SK-N-SH (cell line): ENCODE measurements around the gene TRMU. TPM values are rescaled to one million over a fixed set of nuclear protein-coding genes. Genes with fewer than 3 reads are reported as not detected.

ENCODE experiments used
- CTCF ChIA-PET: fragments of 300-600, 350-600 bp; formaldehyde crosslinking; extraction: SDS; loops from one replicate; lab custom pipeline; 2021; lab: Yijun Ruan, JAX
- POLR2A ChIA-PET: fragments of 350-600 bp; sonication (Branson Sonifier 250); formaldehyde crosslinking; extraction: SDS; loops from one replicate; lab custom pipeline; 2020; ENCODE audit warnings: antibody characterized with exemption, inconsistent platforms; lab: Yijun Ruan, JAX
- DNase-seq: peaks from one replicate; pipeline ENCODE4 v3.0.0; 2012
- H2AFZ ChIP-seq: fragments of 200-600 bp; sonication (generic); 2 replicates; pipeline ENCODE4 v1.8.1; 2016; ENCODE audit warnings: antibody characterized with exemption, mild to moderate bottlenecking, low read depth
- H3F3A ChIP-seq: fragments of 200-600 bp; sonication (generic); replicated peaks from 2 replicates; pipeline ENCODE3; 2016; ENCODE audit warnings: antibody characterized with exemption, mild to moderate bottlenecking; ENCODE audit not compliant: insufficient read depth
- H3K27ac ChIP-seq, 2 experiments: fragments of 200-500 bp in 1 of 2; fragments of 200-600 bp in 1 of 2; sonication (Bioruptor generic) in 1 of 2; sonication (generic), shearing (Covaris generic) in 1 of 2; 2 replicates each; pipeline versions ENCODE4 v1.5.1 to v1.6.1; 2014 to 2016; ENCODE audit warnings: low read depth in 2 of 2, inconsistent platforms in 1 of 2, low read length in 1 of 2, mild to moderate bottlenecking in 1 of 2, mixed read lengths in 1 of 2
- H3K27me3 ChIP-seq: fragments of 200-600 bp; sonication (generic), shearing (Covaris generic); 2 replicates; pipeline ENCODE4 v1.6.1; 2016; ENCODE audit warnings: mixed run types; ENCODE audit not compliant: insufficient read depth
- H3K36me3 ChIP-seq, 2 experiments: fragments of 200-500 bp in 1 of 2; fragments of 200-600 bp in 1 of 2; sonication (Bioruptor generic) in 1 of 2; sonication (generic) in 1 of 2; replicated peaks in 1 of 2; 2 replicates each; pipeline versions ENCODE3 to v1.5.1; 2014 to 2016; ENCODE audit warnings: low read length in 1 of 2, mild to moderate bottlenecking in 1 of 2; ENCODE audit not compliant: insufficient read depth in 2 of 2, control insufficient read depth in 1 of 2
- H3K4me1 ChIP-seq, 2 experiments: fragments of 200-500 bp in 1 of 2; fragments of 200-600 bp in 1 of 2; sonication (Bioruptor generic) in 1 of 2; sonication (generic), shearing (Covaris generic) in 1 of 2; 2 replicates each; pipeline versions ENCODE4 v1.5.1 to v1.6.1; 2014 to 2016; ENCODE audit warnings: low read depth in 1 of 2, low read length in 1 of 2, mixed run types in 1 of 2; ENCODE audit not compliant: insufficient read depth in 2 of 2, control insufficient read depth in 1 of 2
- H3K4me2 ChIP-seq: fragments of 200-600 bp; sonication (generic), shearing (Covaris generic); 2 replicates; pipeline ENCODE4 v1.6.1; 2017; ENCODE audit warnings: mixed run types
- H3K4me3 ChIP-seq, 2 experiments: fragments of 200-500 bp in 1 of 2; fragments of 200-600 bp in 1 of 2; sonication (Bioruptor generic) in 1 of 2; sonication (generic), shearing (Covaris generic) in 1 of 2; 2 replicates each; pipeline versions ENCODE4 v1.5.1 to v1.8.1; 2014 to 2016; ENCODE audit warnings: low read depth in 2 of 2, inconsistent platforms in 1 of 2, low read length in 1 of 2, mild to moderate bottlenecking in 1 of 2, mixed read lengths in 1 of 2, moderate library complexity in 1 of 2
- H3K79me2 ChIP-seq: fragments of 200-600 bp; sonication (generic); 2 replicates; pipeline ENCODE4 v1.8.1; 2017; ENCODE audit warnings: mild to moderate bottlenecking; ENCODE audit not compliant: insufficient read depth
- H3K9ac ChIP-seq: fragments of 200-600 bp; sonication (generic); 2 replicates; pipeline ENCODE4 v1.6.1; 2017; ENCODE audit warnings: mixed run types
- H3K9me2 ChIP-seq: fragments of 200-600 bp; sonication (generic); 2 replicates; pipeline ENCODE4 v1.6.1; 2017; ENCODE audit warnings: mixed run types
- H3K9me3 ChIP-seq: fragments of 200-600 bp; sonication (generic); 2 replicates; pipeline ENCODE4 v1.6.1; 2017; ENCODE audit warnings: mixed run types, mild to moderate bottlenecking, moderate library complexity
- H4K20me1 ChIP-seq: fragments of 200-600 bp; sonication (generic); 2 replicates; pipeline ENCODE4 v1.6.1; 2017; ENCODE audit warnings: mild to moderate bottlenecking, mixed run types; ENCODE audit not compliant: insufficient read depth
- CHD2 ChIP-seq: fragments of 150-350 bp; IDR thresholded peaks from 2 replicates; pipeline ENCODE4 v1.6.1; 2018; ENCODE audit warnings: low read length; ENCODE audit not compliant: partially characterized antibody
- ELF1 ChIP-seq: IDR thresholded peaks from 2 replicates; pipeline ENCODE4 v1.4.0; 2012
- EZH2phosphoT487 ChIP-seq: fragments of 200-600 bp; sonication (generic); IDR thresholded peaks from 2 replicates; pipeline ENCODE4 v1.6.1; 2017; ENCODE audit warnings: low read depth, mixed run types, mild to moderate bottlenecking, antibody characterized with exemption, moderate library complexity, borderline replicate concordance
- FOXM1 ChIP-seq: IDR thresholded peaks from 2 replicates; pipeline ENCODE4 v1.4.0; 2012; ENCODE audit warnings: low read depth, mild to moderate bottlenecking
- GABPA ChIP-seq: IDR thresholded peaks from 2 replicates; pipeline ENCODE4 v1.4.0; 2012; ENCODE audit warnings: low read depth, mild to moderate bottlenecking
- JUND ChIP-seq: IDR thresholded peaks from 2 replicates; pipeline ENCODE4 v1.4.0; 2012
- MEF2A ChIP-seq: IDR thresholded peaks from 2 replicates; pipeline ENCODE4 v1.4.0; 2012; ENCODE audit warnings: low read depth, borderline replicate concordance
- NFIC ChIP-seq: IDR thresholded peaks from 2 replicates; pipeline ENCODE4 v1.4.0; 2012; ENCODE audit warnings: borderline replicate concordance
- RCOR1 ChIP-seq: fragments of 150-350 bp; IDR thresholded peaks from 2 replicates; pipeline ENCODE4 v1.6.1; 2017; ENCODE audit warnings: antibody characterized with exemption, low read length
- REST ChIP-seq: IDR thresholded peaks from 2 replicates; pipeline ENCODE4 v1.6.1; 2012; ENCODE audit warnings: mild to moderate bottlenecking, low read depth, low read length, moderate library complexity
- RFX5 ChIP-seq: IDR thresholded peaks from 2 replicates; pipeline ENCODE4 v1.6.1; 2012; ENCODE audit warnings: mild to moderate bottlenecking, improper control_type of control experiment, low read length
- RXRA ChIP-seq: IDR thresholded peaks from 2 replicates; pipeline ENCODE4 v1.4.0; 2012; ENCODE audit warnings: low read depth, mild to moderate bottlenecking, borderline replicate concordance
- SMC3 ChIP-seq: IDR thresholded peaks from 2 replicates; pipeline ENCODE4 v1.6.1; 2012; ENCODE audit warnings: low read depth, low read length, improper control_type of control experiment
- TAF1 ChIP-seq: IDR thresholded peaks from 2 replicates; pipeline ENCODE4 v1.6.1; 2012; ENCODE audit warnings: low read depth, mild to moderate bottlenecking, low read length, moderate library complexity, borderline replicate concordance
- TCF12 ChIP-seq: IDR thresholded peaks from 2 replicates; pipeline ENCODE4 v1.4.0; 2012
- TEAD4 ChIP-seq: IDR thresholded peaks from 2 replicates; pipeline ENCODE4 v1.4.0; 2012; ENCODE audit warnings: mild to moderate bottlenecking, borderline replicate concordance; ENCODE audit not compliant: insufficient read depth
- USF1 ChIP-seq: IDR thresholded peaks from 2 replicates; pipeline ENCODE4 v1.4.0; 2012; ENCODE audit warnings: low read depth, borderline replicate concordance
- USF2 ChIP-seq: fragments of 150-350 bp; IDR thresholded peaks from 2 replicates; pipeline ENCODE4 v1.6.1; 2017; ENCODE audit warnings: antibody characterized with exemption, low read length, low read depth, borderline replicate concordance
- WGBS: methylation state at CpG from one replicate; pipeline ENCODE4 v1.1.6; 2017; ENCODE audit warnings: low lambda C conversion rate; 5-methylcytosine and 5-hydroxymethylcytosine counted together
- polyA plus RNA-seq, 3 experiments: library from polyadenylated mRNA; depleted of rRNA; stranded (reverse); fragments of >200 nt; gene quantifications; 2 replicates each; pipeline ENCODE4 v1.2.3, GENCODE V29; 2012

TRMU gene
- polyA plus RNA-seq, 1 of the 3 experiments (the other 2 are of a cell fraction) = 47.1 TPM

GRCh38 chr22:46336119-46337078 lies 885 bp downstream of the TRMU start:
- Histone ChIP-seq H3K9ac (peak overlapping the region; percentile 81), H4K20me1 (peaks cover 9% of the 10 kb centered on the region), H3K27me3 (no peaks in the 10 kb centered on the region), H3K27ac (peak overlapping the region; percentile 79 to 80), H3K4me3 (peak overlapping the region; percentile 95 to 96), H3K79me2 (peaks cover 48% of the 10 kb centered on the region), H3K36me3 (peaks cover 33 to 41% of the 10 kb centered on the region in 2 experiments), H3F3A (peaks cover 18% of the 10 kb centered on the region), H3K9me3 (no peaks in the 10 kb centered on the region), H3K4me2 (peak overlapping the region; percentile 93), H2AFZ (peak overlapping the region; percentile 99; the same call in 1 of the 2 replicates), H3K9me2 (no peaks in the 10 kb centered on the region), H3K4me1 (peaks cover 6 to 15% of the 10 kb centered on the region in 2 experiments; a peak in 3 of 4 replicates)
- peak; percentile 65 for DNase-seq
- POLR2A ChIA-PET = interaction anchor here (1.0 to 1.1 kb wide), 4 partner anchors 12 to 423 kb away, joined by 3 to 4 read pairs (median 3); no protein-coding TSS in a partner anchor
- no peak for TF ChIP-seq RCOR1
- no peak for TF ChIP-seq MEF2A
- no peak for TF ChIP-seq USF1
- TF ChIP-seq RFX5 = no peak
- no peak for TF ChIP-seq RXRA
- no peak for TF ChIP-seq TAF1
- no peak for TF ChIP-seq REST
- CTCF ChIA-PET = interaction anchor here (0.7 to 3.8 kb wide), 8 partner anchors 19 to 221 kb away, joined by 3 to 14 read pairs (median 3); no protein-coding TSS in a partner anchor
- 10% methylated on average over 23 of the region's 42 CpGs for WGBS

GRCh38 chr22:46337870-46338269 lies 2.4 kb downstream of the TRMU start:
- H4K20me1 ChIP-seq = peaks cover 14% of the 10 kb centered on the region
- H3K4me2 ChIP-seq = no peak overlapping the region
- H3K9me3 ChIP-seq = no peaks in the 10 kb centered on the region
- POLR2A ChIA-PET = no interaction called here
- peaks cover 39 to 50% of the 10 kb centered on the region in 2 experiments for H3K36me3 ChIP-seq
- WGBS = 98% methylated on average over 6 of the region's 9 CpGs
- H3K27me3 ChIP-seq = no peaks in the 10 kb centered on the region
- peaks cover 18% of the 10 kb centered on the region for H3F3A ChIP-seq
- H3K9me2 ChIP-seq = no peaks in the 10 kb centered on the region
- peaks cover 57% of the 10 kb centered on the region for H3K79me2 ChIP-seq
- DNase-seq = no peak
- CTCF ChIA-PET = interaction anchor here (1.5 to 3.8 kb wide), 2 partner anchors 205 to 216 kb away, joined by 3 to 10 read pairs; no protein-coding TSS in a partner anchor
- H3K4me1 ChIP-seq = peaks cover 6 to 15% of the 10 kb centered on the region in 2 experiments; a peak in 3 of 4 replicates
- no peak overlapping the region for H3K4me3 ChIP-seq
- H3K27ac ChIP-seq = no peak overlapping the region
- H2AFZ ChIP-seq = no peak overlapping the region
- H3K9ac ChIP-seq = no peak overlapping the region
- no peak for TF ChIP-seq EZH2phosphoT487
- TF ChIP-seq SMC3 = no peak
- no peak for TF ChIP-seq USF2
- no peak for TF ChIP-seq JUND
- TF ChIP-seq ELF1 = no peak
- TF ChIP-seq TCF12 = no peak
- no peak for TF ChIP-seq CHD2
- no peak for TF ChIP-seq RXRA
- no peak for TF ChIP-seq TEAD4
- TF ChIP-seq FOXM1 = no peak
- no peak for TF ChIP-seq NFIC
- no peak for TF ChIP-seq MEF2A
- TF ChIP-seq GABPA = no peak
